ENCODE results near the gene AVL9.

DNA sequence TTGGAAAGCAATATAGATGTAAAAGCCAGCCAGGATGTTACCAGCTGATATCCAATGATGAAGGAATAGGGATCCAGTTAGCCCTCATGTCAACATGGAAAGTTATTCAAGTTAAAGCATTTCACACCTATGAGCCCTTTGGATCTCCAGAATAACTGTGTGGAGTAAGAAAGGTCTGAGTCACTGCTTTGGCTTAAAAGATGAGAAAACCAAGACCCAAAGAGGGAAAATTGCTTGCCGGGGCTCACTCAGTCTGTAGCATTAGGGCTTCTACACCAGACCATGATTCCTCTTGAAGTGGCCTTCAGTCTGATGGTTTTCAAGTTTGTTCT, 17.7 kb upstream of the AVL9 start:
- TF ChIP-seq, protein P1, sequence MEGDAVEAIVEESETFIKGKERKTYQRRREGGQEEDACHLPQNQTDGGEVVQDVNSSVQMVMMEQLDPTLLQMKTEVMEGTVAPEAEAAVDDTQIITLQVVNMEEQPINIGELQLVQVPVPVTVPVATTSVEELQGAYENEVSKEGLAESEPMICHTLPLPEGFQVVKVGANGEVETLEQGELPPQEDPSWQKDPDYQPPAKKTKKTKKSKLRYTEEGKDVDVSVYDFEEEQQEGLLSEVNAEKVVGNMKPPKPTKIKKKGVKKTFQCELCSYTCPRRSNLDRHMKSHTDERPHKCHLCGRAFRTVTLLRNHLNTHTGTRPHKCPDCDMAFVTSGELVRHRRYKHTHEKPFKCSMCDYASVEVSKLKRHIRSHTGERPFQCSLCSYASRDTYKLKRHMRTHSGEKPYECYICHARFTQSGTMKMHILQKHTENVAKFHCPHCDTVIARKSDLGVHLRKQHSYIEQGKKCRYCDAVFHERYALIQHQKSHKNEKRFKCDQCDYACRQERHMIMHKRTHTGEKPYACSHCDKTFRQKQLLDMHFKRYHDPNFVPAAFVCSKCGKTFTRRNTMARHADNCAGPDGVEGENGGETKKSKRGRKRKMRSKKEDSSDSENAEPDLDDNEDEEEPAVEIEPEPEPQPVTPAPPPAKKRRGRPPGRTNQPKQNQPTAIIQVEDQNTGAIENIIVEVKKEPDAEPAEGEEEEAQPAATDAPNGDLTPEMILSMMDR (IDR thresholded peaks at IDR 0.05): no peak
- no peak for TF ChIP-seq EZH2 (IDR thresholded peaks at IDR 0.05)

All from neural progenitor cell (in vitro differentiated cells).